GM12878 (cell line): ENCODE results near the gene CDHR5.

Experiments
- CEBPB ChIP-seq, 2 experiments: fragments of 150-350 bp in 1 of 2; IDR thresholded peaks; 2 replicates each; pipeline ENCODE4 v1.6.1; 2012 to 2014; ENCODE audit warnings: low read depth in 2 of 2, low read length in 2 of 2, borderline replicate concordance in 1 of 2, inconsistent platforms in 1 of 2
- EGR1 ChIP-seq, 2 experiments: IDR thresholded peaks; 1 replicate in 1 of 2; 2 replicates in 1 of 2; pipeline ENCODE4 v1.6.1; 2011 to 2012; ENCODE audit warnings: low read depth in 2 of 2, low read length in 2 of 2, borderline replicate concordance in 1 of 2, mild to moderate bottlenecking in 1 of 2, moderate library complexity in 1 of 2
- JUND ChIP-seq: IDR thresholded peaks from 2 replicates; pipeline ENCODE4 v1.6.1; 2012; ENCODE audit warnings: low read depth, mild to moderate bottlenecking, low read length, improper control_type of control experiment, moderate library complexity
- NFYB ChIP-seq: IDR thresholded peaks from 2 replicates; pipeline ENCODE4 v1.6.1; 2011; ENCODE audit warnings: low read depth, mild to moderate bottlenecking, low read length, improper control_type of control experiment, moderate library complexity; ENCODE audit not compliant: insufficient read depth
- POLR2A ChIP-seq: IDR thresholded peaks from 2 replicates; pipeline ENCODE4 v1.6.1; 2011; ENCODE audit warnings: low read depth, mild to moderate bottlenecking, low read length
- RCOR1 ChIP-seq: conservative IDR thresholded peaks from 2 replicates; pipeline ENCODE4 v1.6.1; 2012; ENCODE audit warnings: low read depth, low read length, improper control_type of control experiment
- SMAD5 ChIP-seq: IDR thresholded peaks from 2 replicates; pipeline ENCODE4 v1.6.1; 2016; ENCODE audit warnings: antibody characterized with exemption, low read depth
- TCF12 ChIP-seq: IDR thresholded peaks from 2 replicates; pipeline ENCODE4 v1.6.1; 2011; ENCODE audit warnings: low read depth, mild to moderate bottlenecking, low read length
- ZNF217 ChIP-seq: fragments of 450-650 bp; IDR thresholded peaks from 2 replicates; pipeline ENCODE4 v1.6.1; 2017; ENCODE audit warnings: antibody characterized with exemption, mild to moderate bottlenecking
- ZNF274 ChIP-seq: IDR thresholded peaks from one replicate; pipeline ENCODE4 v1.8.0; 2011; ENCODE audit not compliant: insufficient read length, insufficient read depth
- ZNF384 ChIP-seq: IDR thresholded peaks from 2 replicates; pipeline ENCODE4 v1.6.1; 2012; ENCODE audit warnings: low read depth, mild to moderate bottlenecking, low read length, improper control_type of control experiment, borderline replicate concordance
- TF ChIP-seq, protein P1 (sequence below), 3 experiments: IDR thresholded peaks in 2 of 3; conservative IDR thresholded peaks in 1 of 3; 2 replicates each; pipeline ENCODE4 v1.5.1; 2011; ENCODE audit warnings: low read depth in 3 of 3, low read length in 3 of 3, mild to moderate bottlenecking in 3 of 3, control low read depth in 2 of 3, moderate library complexity in 2 of 3, inconsistent platforms in 1 of 3, mixed read lengths in 1 of 3; ENCODE audit not compliant: control insufficient read depth in 2 of 3, insufficient read depth in 1 of 3; ENCODE audit errors: extremely low read depth in 1 of 3
- TF ChIP-seq, protein P2 (sequence below): IDR thresholded peaks from 2 replicates; pipeline ENCODE4 v1.6.1; 2011; ENCODE audit warnings: borderline replicate concordance, low read depth, mild to moderate bottlenecking, moderate library complexity, mixed read lengths, low read length; ENCODE audit not compliant: insufficient read depth; ENCODE audit errors: extremely low read length
- TF ChIP-seq, protein P3 (sequence below): IDR thresholded peaks from 2 replicates; pipeline ENCODE4 v1.6.1; 2012; ENCODE audit warnings: low read depth, low read length, improper control_type of control experiment

DNA sequence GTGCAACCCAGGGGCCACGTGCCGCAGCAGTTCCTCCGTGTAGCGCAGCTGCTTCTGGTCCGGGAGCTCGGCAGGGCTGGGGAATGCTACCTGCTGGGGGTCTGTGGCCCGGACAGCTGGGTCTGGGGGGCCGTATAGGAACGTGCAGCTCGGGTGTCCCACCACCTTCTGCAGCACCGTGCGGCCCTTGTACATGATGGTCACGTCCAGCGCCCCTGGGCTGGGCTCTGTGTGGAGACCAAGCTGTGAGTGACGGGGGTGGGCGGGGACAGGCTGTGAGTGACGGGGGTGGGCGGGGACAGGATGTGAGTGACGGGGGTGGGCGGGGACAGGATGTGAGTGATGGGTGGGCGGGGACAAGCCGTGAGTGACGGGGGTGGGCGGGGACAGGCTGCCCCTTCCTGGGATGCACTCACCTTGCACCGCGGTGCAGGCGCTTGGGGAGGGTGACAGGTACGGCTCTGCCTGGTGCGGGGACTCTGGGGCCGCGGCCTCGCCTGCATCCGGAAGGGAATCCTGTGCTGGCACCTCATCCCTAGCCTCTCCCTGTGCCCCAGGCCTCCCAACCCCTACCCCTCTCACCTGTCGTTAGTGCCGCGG is 11.3 kb downstream of the CDHR5 start:
- TF ChIP-seq TCF12 (no peak), JUND (no peak), NFYB (no peak), ZNF384 (no peak), RCOR1 (no peak), ZNF217 (no peak), ZNF274 (no peak), CEBPB (IDR thresholded peaks at IDR 0.05; ENCODE audit: borderline replicate concordance in 1 of 2, low read depth in 2 of 2, low read length in 2 of 2) (no peak), POLR2A (peak; percentile 65), EGR1 (IDR thresholded peaks at IDR 0.05; ENCODE audit: borderline replicate concordance in 1 of 2, low read depth in 2 of 2, low read length in 2 of 2) (0 out of 3 replicates have a peak, but pooled peaks of 1 of the 2 experiments have one; percentile 4), SMAD5 (peak; percentile 33; the same call in 1 of the 2 replicates)
- TF ChIP-seq, protein P1, sequence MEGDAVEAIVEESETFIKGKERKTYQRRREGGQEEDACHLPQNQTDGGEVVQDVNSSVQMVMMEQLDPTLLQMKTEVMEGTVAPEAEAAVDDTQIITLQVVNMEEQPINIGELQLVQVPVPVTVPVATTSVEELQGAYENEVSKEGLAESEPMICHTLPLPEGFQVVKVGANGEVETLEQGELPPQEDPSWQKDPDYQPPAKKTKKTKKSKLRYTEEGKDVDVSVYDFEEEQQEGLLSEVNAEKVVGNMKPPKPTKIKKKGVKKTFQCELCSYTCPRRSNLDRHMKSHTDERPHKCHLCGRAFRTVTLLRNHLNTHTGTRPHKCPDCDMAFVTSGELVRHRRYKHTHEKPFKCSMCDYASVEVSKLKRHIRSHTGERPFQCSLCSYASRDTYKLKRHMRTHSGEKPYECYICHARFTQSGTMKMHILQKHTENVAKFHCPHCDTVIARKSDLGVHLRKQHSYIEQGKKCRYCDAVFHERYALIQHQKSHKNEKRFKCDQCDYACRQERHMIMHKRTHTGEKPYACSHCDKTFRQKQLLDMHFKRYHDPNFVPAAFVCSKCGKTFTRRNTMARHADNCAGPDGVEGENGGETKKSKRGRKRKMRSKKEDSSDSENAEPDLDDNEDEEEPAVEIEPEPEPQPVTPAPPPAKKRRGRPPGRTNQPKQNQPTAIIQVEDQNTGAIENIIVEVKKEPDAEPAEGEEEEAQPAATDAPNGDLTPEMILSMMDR (IDR thresholded peaks at IDR 0.05 in 2 of 3, conservative IDR thresholded peaks at IDR 0.05 in 1 of 3; ENCODE audit: control insufficient read depth in 2 of 3, extremely low read depth in 1 of 3, insufficient read depth in 1 of 3, low read depth in 3 of 3, low read length in 3 of 3): no peak
- TF ChIP-seq, protein P2, sequence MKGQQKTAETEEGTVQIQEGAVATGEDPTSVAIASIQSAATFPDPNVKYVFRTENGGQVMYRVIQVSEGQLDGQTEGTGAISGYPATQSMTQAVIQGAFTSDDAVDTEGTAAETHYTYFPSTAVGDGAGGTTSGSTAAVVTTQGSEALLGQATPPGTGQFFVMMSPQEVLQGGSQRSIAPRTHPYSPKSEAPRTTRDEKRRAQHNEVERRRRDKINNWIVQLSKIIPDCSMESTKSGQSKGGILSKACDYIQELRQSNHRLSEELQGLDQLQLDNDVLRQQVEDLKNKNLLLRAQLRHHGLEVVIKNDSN: no peak
- TF ChIP-seq, protein P3, sequence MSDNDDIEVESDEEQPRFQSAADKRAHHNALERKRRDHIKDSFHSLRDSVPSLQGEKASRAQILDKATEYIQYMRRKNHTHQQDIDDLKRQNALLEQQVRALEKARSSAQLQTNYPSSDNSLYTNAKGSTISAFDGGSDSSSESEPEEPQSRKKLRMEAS: no peak
